Neural progenitor cell (in vitro differentiated cells): Measurements from ENCODE around the gene ZMAT5. TPM values are rescaled to one million over a fixed set of nuclear protein-coding genes. Genes with fewer than 3 reads are reported as not detected.

Experiments used
- DNase-seq: peaks from one replicate; pipeline ENCODE4 v3.0.0-alpha.2; 2016; ENCODE audit warnings: low spot score
- H2AFZ ChIP-seq: fragments of 200-600 bp; sonication (generic); replicated peaks from 2 replicates; pipeline ENCODE4 v1.6.1; 2016; ENCODE audit warnings: antibody characterized with exemption
- H3F3A ChIP-seq: fragments of 200-600 bp; sonication (generic); 2 replicates; pipeline ENCODE4 v1.6.1; 2016; ENCODE audit warnings: antibody characterized with exemption, low read depth
- H3K27ac ChIP-seq: fragments of 200-600 bp; sonication (generic); 2 replicates; pipeline ENCODE4 v1.5.1; 2016; ENCODE audit warnings: mild to moderate bottlenecking
- H3K27me3 ChIP-seq: fragments of 200-600 bp; sonication (generic); 2 replicates; pipeline ENCODE4 v1.6.1; 2016; ENCODE audit warnings: mild to moderate bottlenecking, moderate library complexity
- H3K36me3 ChIP-seq: fragments of 200-600 bp; sonication (generic); 2 replicates; pipeline ENCODE4 v1.5.1; 2016
- H3K4me1 ChIP-seq: fragments of 200-600 bp; sonication (generic); 2 replicates; pipeline ENCODE4 v1.6.1; 2016; ENCODE audit warnings: mixed run types
- H3K4me2 ChIP-seq: fragments of 200-600 bp; sonication (generic); 2 replicates; pipeline ENCODE4 v1.6.1; 2016
- H3K4me3 ChIP-seq: fragments of 200-600 bp; sonication (generic); 2 replicates; pipeline ENCODE4 v1.5.1; 2016
- H3K79me2 ChIP-seq: fragments of 200-600 bp; sonication (generic); 2 replicates; pipeline ENCODE4 v1.6.1; 2016; ENCODE audit warnings: low read depth
- H3K9ac ChIP-seq: fragments of 200-600 bp; sonication (generic); 2 replicates; pipeline ENCODE4 v1.6.1; 2016
- H3K9me3 ChIP-seq: fragments of 200-600 bp; sonication (generic); 2 replicates; pipeline ENCODE4 v1.5.1; 2016; ENCODE audit warnings: low read depth
- H4K20me1 ChIP-seq: fragments of 200-600 bp; sonication (generic); 2 replicates; pipeline ENCODE4 v1.6.1; 2016; ENCODE audit warnings: low read depth
- H3K27ac Mint-ChIP-seq: 3 replicates; pipeline ENCODE4 v1.8.0; 2021; ENCODE audit warnings: mixed read lengths
- H3K27me3 Mint-ChIP-seq: 2 replicates; pipeline ENCODE4 v1.8.0; 2022; ENCODE audit warnings: low read depth, mild to moderate bottlenecking, inconsistent platforms, moderate library complexity, mixed read lengths; ENCODE audit not compliant: insufficient read depth
- H3K36me3 Mint-ChIP-seq: 3 replicates; pipeline ENCODE4 v1.8.0; 2021; ENCODE audit warnings: mixed read lengths
- H3K4me1 Mint-ChIP-seq: 3 replicates; pipeline ENCODE4 v1.8.0; 2021; ENCODE audit warnings: mixed read lengths
- H3K4me3 Mint-ChIP-seq: 3 replicates; pipeline ENCODE4 v1.8.0; 2021; ENCODE audit warnings: mild to moderate bottlenecking, moderate library complexity, mixed read lengths
- H3K9me3 Mint-ChIP-seq: 3 replicates; pipeline ENCODE4 v1.8.0; 2020; ENCODE audit warnings: mixed read lengths
- EZH2 ChIP-seq: fragments of 200-600 bp; sonication (generic); IDR thresholded peaks from 2 replicates; pipeline ENCODE4 v1.6.1; 2017; ENCODE audit warnings: antibody characterized with exemption, mild to moderate bottlenecking, moderate library complexity
- EZH2phosphoT487 ChIP-seq: fragments of 200-600 bp; sonication (generic); IDR thresholded peaks from 2 replicates; pipeline ENCODE4 v1.6.1; 2017; ENCODE audit warnings: antibody characterized with exemption
- total RNA-seq: library from RNA; depleted of rRNA; stranded (reverse); fragments of >200 nt; gene quantifications from 2 replicates; pipeline ENCODE4 v1.2.3, GENCODE V29; 2015; ENCODE audit warnings: low replicate concordance
- TF ChIP-seq, protein P1 (sequence below): fragments of 200-600 bp; sonication (generic); IDR thresholded peaks from 2 replicates; pipeline ENCODE4 v1.5.1; 2017; ENCODE audit warnings: antibody characterized with exemption, mild to moderate bottlenecking

ZMAT5 gene
- total RNA-seq, 1 donor from 2014 or later: 20.8 TPM

GRCh38 chr22:29750029-29750428 lies 16.8 kb downstream of the ZMAT5 start:
- H3K4me1 ChIP-seq: no peaks in the 10 kb centered on the region
- no peak overlapping the region for H3K27ac Mint-ChIP-seq
- peaks cover 10% of the 10 kb centered on the region for H3K36me3 Mint-ChIP-seq
- no peaks in the 10 kb centered on the region for H3K9me3 Mint-ChIP-seq
- H3K9me3 ChIP-seq: no peaks in the 10 kb centered on the region
- H3K4me2 ChIP-seq: no peak overlapping the region
- H3K4me1 Mint-ChIP-seq: no peaks in the 10 kb centered on the region
- H3K9ac ChIP-seq: no peak overlapping the region
- no peak for DNase-seq
- no peak overlapping the region for H3K27ac ChIP-seq
- no peak overlapping the region for H3K4me3 Mint-ChIP-seq
- TF ChIP-seq EZH2phosphoT487 (no peak), EZH2 (no peak)
- TF ChIP-seq, protein P1, sequence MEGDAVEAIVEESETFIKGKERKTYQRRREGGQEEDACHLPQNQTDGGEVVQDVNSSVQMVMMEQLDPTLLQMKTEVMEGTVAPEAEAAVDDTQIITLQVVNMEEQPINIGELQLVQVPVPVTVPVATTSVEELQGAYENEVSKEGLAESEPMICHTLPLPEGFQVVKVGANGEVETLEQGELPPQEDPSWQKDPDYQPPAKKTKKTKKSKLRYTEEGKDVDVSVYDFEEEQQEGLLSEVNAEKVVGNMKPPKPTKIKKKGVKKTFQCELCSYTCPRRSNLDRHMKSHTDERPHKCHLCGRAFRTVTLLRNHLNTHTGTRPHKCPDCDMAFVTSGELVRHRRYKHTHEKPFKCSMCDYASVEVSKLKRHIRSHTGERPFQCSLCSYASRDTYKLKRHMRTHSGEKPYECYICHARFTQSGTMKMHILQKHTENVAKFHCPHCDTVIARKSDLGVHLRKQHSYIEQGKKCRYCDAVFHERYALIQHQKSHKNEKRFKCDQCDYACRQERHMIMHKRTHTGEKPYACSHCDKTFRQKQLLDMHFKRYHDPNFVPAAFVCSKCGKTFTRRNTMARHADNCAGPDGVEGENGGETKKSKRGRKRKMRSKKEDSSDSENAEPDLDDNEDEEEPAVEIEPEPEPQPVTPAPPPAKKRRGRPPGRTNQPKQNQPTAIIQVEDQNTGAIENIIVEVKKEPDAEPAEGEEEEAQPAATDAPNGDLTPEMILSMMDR: no peak
- no peak overlapping the region for H3K4me3 ChIP-seq
- H3K27me3 ChIP-seq: no peaks in the 10 kb centered on the region
- H3F3A ChIP-seq: no peaks in the 10 kb centered on the region
- no peaks in the 10 kb centered on the region for H3K79me2 ChIP-seq
- no peak overlapping the region for H2AFZ ChIP-seq
- no peaks in the 10 kb centered on the region for H3K36me3 ChIP-seq
- peaks cover 7% of the 10 kb centered on the region for H4K20me1 ChIP-seq
- H3K27me3 Mint-ChIP-seq: peaks cover 5% of the 10 kb centered on the region

- Histone ChIP-seq H3K4me2 (no peak overlapping the region), H2AFZ (no peak overlapping the region), H4K20me1 (peaks cover 7% of the 10 kb centered on the region), H3K27me3 (no peaks in the 10 kb centered on the region), H3K36me3 (no peaks in the 10 kb centered on the region), H3K9me3 (no peaks in the 10 kb centered on the region), H3K27ac (no peak overlapping the region), H3F3A (no peaks in the 10 kb centered on the region), H3K79me2 (no peaks in the 10 kb centered on the region), H3K4me1 (no peaks in the 10 kb centered on the region), H3K9ac (no peak overlapping the region), H3K4me3 (no peak overlapping the region)
- no peaks in the 10 kb centered on the region for H3K4me1 Mint-ChIP-seq
- no peak for DNase-seq
- H3K27ac Mint-ChIP-seq: no peak overlapping the region
- peak overlapping the region; percentile 28 for H3K4me3 Mint-ChIP-seq
- TF ChIP-seq, protein P1: no peak
- TF ChIP-seq EZH2: no peak
- no peak for TF ChIP-seq EZH2phosphoT487
- peaks cover 12% of the 10 kb centered on the region for H3K36me3 Mint-ChIP-seq
- peaks cover 4% of the 10 kb centered on the region for H3K27me3 Mint-ChIP-seq
- H3K9me3 Mint-ChIP-seq: no peaks in the 10 kb centered on the region
Measured at GRCh38 chr22:29748248-29748893, 18.4 kb downstream of the ZMAT5 start.

DNA sequence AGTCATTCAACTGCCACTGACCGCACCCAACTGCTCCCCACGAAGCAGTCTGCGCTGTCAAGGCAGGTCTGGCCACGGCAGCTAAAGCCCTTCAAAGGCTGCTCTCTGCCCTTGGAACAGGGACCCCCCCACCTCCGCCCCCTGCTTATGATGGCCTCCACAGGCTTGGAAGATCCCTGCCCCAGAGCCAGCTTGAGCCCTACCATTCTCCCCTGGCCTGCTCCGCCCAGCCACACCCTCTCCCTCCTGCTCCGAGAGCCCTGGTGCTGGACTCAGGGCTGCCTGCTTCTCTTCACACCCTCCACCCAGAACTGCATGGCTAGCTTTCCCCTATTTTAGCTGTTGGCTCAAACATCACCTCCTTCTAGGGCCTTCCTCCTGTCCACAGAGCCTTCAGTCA lies 19.0 kb downstream of the ZMAT5 start:
- Mint-ChIP-seq H3K4me1 (no peaks in the 10 kb centered on the region), H3K9me3 (no peaks in the 10 kb centered on the region), H3K27me3 (peaks cover 4% of the 10 kb centered on the region), H3K4me3 (peak overlapping the region; percentile 28), H3K36me3 (peaks cover 12% of the 10 kb centered on the region), H3K27ac (no peak overlapping the region)
- Histone ChIP-seq H2AFZ (no peak overlapping the region), H3K4me1 (no peaks in the 10 kb centered on the region), H3K9me3 (no peaks in the 10 kb centered on the region), H3K4me3 (no peak overlapping the region), H3K27ac (no peak overlapping the region), H3K9ac (no peak overlapping the region), H3K79me2 (no peaks in the 10 kb centered on the region), H3K4me2 (no peak overlapping the region), H3K36me3 (no peaks in the 10 kb centered on the region), H4K20me1 (peaks cover 7% of the 10 kb centered on the region), H3F3A (no peaks in the 10 kb centered on the region), H3K27me3 (no peaks in the 10 kb centered on the region)
- DNase-seq: no peak
- TF ChIP-seq EZH2 (no peak), EZH2phosphoT487 (no peak)
- TF ChIP-seq, protein P1: no peak
